ENCODE results near the gene TMEM150B. TPM values are rescaled to one million over a fixed set of nuclear protein-coding genes. Genes with fewer than 3 reads are reported as not detected.

Gene TMEM150B
- total and polyA plus RNA-seq, 2 of the 4 experiments (the other 2 are of a cell fraction), result not detected

GRCh38 chr19:55305983-55306562, 19.1 kb downstream of the TMEM150B start:
- CTCF ChIA-PET, result no interaction called here
- H4K5ac ChIP-seq (ENCODE audit: low read depth, low read length), result no peak overlapping the region
- no peaks in the 10 kb centered on the region; the same call in 1 of the 2 replicates for H3K9me3 ChIP-seq (ENCODE audit: control insufficient read depth, insufficient read depth, low read length)
- H2BK5ac ChIP-seq (ENCODE audit: low read depth, low read length, poor library complexity, severe bottlenecking), result no peak overlapping the region
- H2AK5ac ChIP-seq (ENCODE audit: low read depth, low read length), result no peak overlapping the region
- peaks cover 49% of the 10 kb centered on the region for H3K36me3 ChIP-seq (ENCODE audit: control insufficient read depth, insufficient read depth, low read length)
- in situ Hi-C loops (cut with MboI; ENCODE audit: low sequenced_read_pairs) (no loop called here), intact Hi-C loops (cut with micrococcal nuclease) (no loop called here), dilution Hi-C loops (cut with HindIII; ENCODE audit: low sequenced_read_pairs, unreplicated experiment) (no loop called here)
- no peak overlapping the region for H4K91ac ChIP-seq (ENCODE audit: insufficient read depth, low read depth, low read length)
- no peak overlapping the region for H3K27ac ChIP-seq (ENCODE audit: insufficient read depth, low read length)
- no peaks in the 10 kb centered on the region for H3K79me1 ChIP-seq (ENCODE audit: low read depth in 1 of 2, low read length in 2 of 2)
- H2BK20ac ChIP-seq (ENCODE audit: low read depth, low read length), result no peak overlapping the region
- TF ChIP-seq MXI1 (IDR thresholded peaks at IDR 0.05; ENCODE audit: borderline replicate concordance, low read depth, low read length) (no peak), POLR2A (IDR thresholded peaks at IDR 0.05; ENCODE audit: low read depth, low read length) (no peak), RFX5 (IDR thresholded peaks at IDR 0.05; ENCODE audit: low read depth, low read length) (no peak), MAFK (IDR thresholded peaks at IDR 0.05; ENCODE audit: low read depth, low read length) (no peak), CTCF (conservative IDR thresholded peaks at IDR 0.05; ENCODE audit: low read depth, low read length) (no peak)
- TF ChIP-seq, protein P1, sequence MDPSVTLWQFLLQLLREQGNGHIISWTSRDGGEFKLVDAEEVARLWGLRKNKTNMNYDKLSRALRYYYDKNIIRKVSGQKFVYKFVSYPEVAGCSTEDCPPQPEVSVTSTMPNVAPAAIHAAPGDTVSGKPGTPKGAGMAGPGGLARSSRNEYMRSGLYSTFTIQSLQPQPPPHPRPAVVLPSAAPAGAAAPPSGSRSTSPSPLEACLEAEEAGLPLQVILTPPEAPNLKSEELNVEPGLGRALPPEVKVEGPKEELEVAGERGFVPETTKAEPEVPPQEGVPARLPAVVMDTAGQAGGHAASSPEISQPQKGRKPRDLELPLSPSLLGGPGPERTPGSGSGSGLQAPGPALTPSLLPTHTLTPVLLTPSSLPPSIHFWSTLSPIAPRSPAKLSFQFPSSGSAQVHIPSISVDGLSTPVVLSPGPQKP (IDR thresholded peaks at IDR 0.05; ENCODE audit: borderline replicate concordance, low read depth, low read length), result no peak
- POLR2A ChIA-PET (ENCODE audit: unreplicated experiment), result no interaction called here
- no peak overlapping the region for H3K18ac ChIP-seq (ENCODE audit: low read depth, low read length)
- H3K9ac ChIP-seq (ENCODE audit: low read depth, low read length), result no peak overlapping the region
- no peak overlapping the region for H3K23ac ChIP-seq (ENCODE audit: low read depth, low read length)
- H4K20me1 ChIP-seq (ENCODE audit: insufficient read depth, low read length), result no peaks in the 10 kb centered on the region
- no peak overlapping the region for H2BK15ac ChIP-seq (ENCODE audit: low read depth, low read length)
- no TSS peak for BruUV-seq (replicated peaks)
- no peak overlapping the region for H3K14ac ChIP-seq (replicated peaks; ENCODE audit: low read depth, low read length)
- H3K4me2 ChIP-seq (ENCODE audit: low read depth, low read length), result no peak overlapping the region
- 96% methylated on average over 7 of the region's 17 CpGs; no CpG with 5 or more reads in 1 of the 2 experiments for WGBS, 2 experiments (ENCODE audit: extremely low coverage in 2 of 2, insufficient read length in 1 of 2)
- H3K4me3 ChIP-seq (ENCODE audit: insufficient read depth, low read depth, low read length), result no peak overlapping the region
- H3K4ac ChIP-seq (ENCODE audit: low read depth, low read length), result no peak overlapping the region
- H3K56ac ChIP-seq (ENCODE audit: extremely low read depth, insufficient read depth, low read length), result no peak overlapping the region
- H2BK120ac ChIP-seq (ENCODE audit: low read depth, low read length), result no peak overlapping the region
- DNase-seq (no peak), ATAC-seq (ENCODE audit: low read depth) (no peak)
- H2AFZ ChIP-seq (replicated peaks; ENCODE audit: low read length, poor library complexity), result no peak overlapping the region
- no peak overlapping the region for H2AK9ac ChIP-seq (replicated peaks; ENCODE audit: low read depth, low read length, poor library complexity)
- no peak overlapping the region for H4K8ac ChIP-seq (ENCODE audit: low read depth in 2 of 2, low read length in 2 of 2)
- no peaks in the 10 kb centered on the region for H3K27me3 ChIP-seq (ENCODE audit: control insufficient read depth, insufficient read depth, low read length)
- no peaks in the 10 kb centered on the region for H3K9me1 ChIP-seq (ENCODE audit: insufficient read depth, low read length)
- H3K4me1 ChIP-seq (ENCODE audit: control insufficient read depth, insufficient read depth, low read length), result no peaks in the 10 kb centered on the region

Data from IMR-90 (cell line).